ENCODE measurements around the gene MIB2.
"Not testable (repeated sequence)": the region's sequence is repeated elsewhere in the genome, so short reads cannot be mapped to it uniquely, and the experiment has no call there.

The MIB2 gene

GRCh38 chr1:1674806-1675205 lies 59.5 kb downstream of the MIB2 start:
- not testable (repeated sequence) for H3K9me3 ChIP-seq (ENCODE audit: control insufficient read depth, low read depth, low read length); H3K4me3 ChIP-seq (ENCODE audit: low read length); H3K27me3 ChIP-seq (ENCODE audit: control insufficient read depth, insufficient read depth, low read length); H3K4me1 ChIP-seq (ENCODE audit: control insufficient read depth, low read depth, low read length); H3K36me3 ChIP-seq (ENCODE audit: control insufficient read depth, low read depth, low read length); H3K27ac ChIP-seq (ENCODE audit: low read length); H3K9ac ChIP-seq (ENCODE audit: low read length)

- not testable (repeated sequence) for H3K27me3 ChIP-seq (ENCODE audit: control insufficient read depth, insufficient read depth, low read length); H3K4me3 ChIP-seq (ENCODE audit: low read length); H3K9ac ChIP-seq (ENCODE audit: low read length); H3K27ac ChIP-seq (ENCODE audit: low read length); H3K9me3 ChIP-seq (ENCODE audit: control insufficient read depth, low read depth, low read length); H3K4me1 ChIP-seq (ENCODE audit: control insufficient read depth, low read depth, low read length); H3K36me3 ChIP-seq (ENCODE audit: control insufficient read depth, low read depth, low read length)
These were observed 59.9 kb downstream of the MIB2 start for GRCh38 chr1:1675218-1675617.

GRCh38 chr1:1676087-1676486 lies 60.8 kb downstream of the MIB2 start:
- not testable (repeated sequence) for H3K36me3 ChIP-seq (ENCODE audit: control insufficient read depth, low read depth, low read length); H3K4me3 ChIP-seq (ENCODE audit: low read length); H3K9me3 ChIP-seq (ENCODE audit: control insufficient read depth, low read depth, low read length); H3K4me1 ChIP-seq (ENCODE audit: control insufficient read depth, low read depth, low read length); H3K27me3 ChIP-seq (ENCODE audit: control insufficient read depth, insufficient read depth, low read length); H3K9ac ChIP-seq (ENCODE audit: low read length); H3K27ac ChIP-seq (ENCODE audit: low read length)

GRCh38 chr1:1677718-1678580 lies 62.6 kb downstream of the MIB2 start:
- H3K27ac ChIP-seq (ENCODE audit: low read length) = no peak overlapping the region
- no peak overlapping the region for H3K4me3 ChIP-seq (ENCODE audit: low read length)
- no peaks in the 10 kb centered on the region for H3K9me3 ChIP-seq (ENCODE audit: control insufficient read depth, low read depth, low read length)
- no peaks in the 10 kb centered on the region for H3K27me3 ChIP-seq (ENCODE audit: control insufficient read depth, insufficient read depth, low read length)
- H3K9ac ChIP-seq (ENCODE audit: low read length) = no peak overlapping the region
- no peaks in the 10 kb centered on the region for H3K4me1 ChIP-seq (ENCODE audit: control insufficient read depth, low read depth, low read length)
- no peaks in the 10 kb centered on the region for H3K36me3 ChIP-seq (ENCODE audit: control insufficient read depth, low read depth, low read length)

GRCh38 chr1:1678581-1679380 lies 63.5 kb downstream of the MIB2 start:
- Histone ChIP-seq H3K4me3 (ENCODE audit: low read length) (no peak overlapping the region), H3K4me1 (ENCODE audit: control insufficient read depth, low read depth, low read length) (no peaks in the 10 kb centered on the region), H3K9ac (ENCODE audit: low read length) (no peak overlapping the region), H3K36me3 (ENCODE audit: control insufficient read depth, low read depth, low read length) (no peaks in the 10 kb centered on the region), H3K9me3 (ENCODE audit: control insufficient read depth, low read depth, low read length) (no peaks in the 10 kb centered on the region), H3K27ac (ENCODE audit: low read length) (no peak overlapping the region), H3K27me3 (ENCODE audit: control insufficient read depth, insufficient read depth, low read length) (no peaks in the 10 kb centered on the region)

All from iPS-18a (cell line).